Measurements from ENCODE around the gene KLHDC8A. TPM values are rescaled to one million over a fixed set of nuclear protein-coding genes. Genes with fewer than 3 reads are reported as not detected.

The KLHDC8A gene
- total and polyA plus RNA-seq, 9 of the 15 experiments (the other 6 are each of a cell fraction or from before 2014, with no cell fraction given): 0.01 to 0.54 (median 0.04) TPM; not detected in 6

- Histone ChIP-seq H3K79me2 (ENCODE audit: control insufficient read depth, insufficient read depth, low read length) (no peaks in the 10 kb centered on the region), H3K9ac (ENCODE audit: insufficient read depth in 1 of 2, low read depth in 2 of 2, low read length in 2 of 2) (no peak overlapping the region), H3K27ac (ENCODE audit: extremely low read depth, low read depth, low read length) (no peak overlapping the region), H3K4me1 (replicated peaks in 1 of 2; ENCODE audit: control insufficient read depth in 2 of 2, insufficient read depth in 2 of 2, low read length in 2 of 2) (peaks cover 14 to 24% of the 10 kb centered on the region in 2 experiments), H3K9me3 (replicated peaks; ENCODE audit: control insufficient read depth, insufficient read depth, low read depth, low read length) (no peaks in the 10 kb centered on the region), H3K4me2 (ENCODE audit: insufficient read depth, low read length) (no peak overlapping the region), H3K36me3 (ENCODE audit: control insufficient read depth, insufficient read depth, low read length) (no peaks in the 10 kb centered on the region), H3K27me3 (ENCODE audit: control insufficient read depth in 2 of 2, insufficient read depth in 2 of 2, low read length in 2 of 2) (no peaks in the 10 kb centered on the region), H3K4me3 (no peak overlapping the region), H3K9me1 (ENCODE audit: control insufficient read depth, insufficient read depth, low read length) (no peaks in the 10 kb centered on the region), H2AFZ (ENCODE audit: low read depth, low read length) (0 out of 2 replicates have a peak overlapping the region, but pooled peaks have one; percentile 21), H4K20me1 (replicated peaks; ENCODE audit: control insufficient read depth, insufficient read depth, low read length) (no peaks in the 10 kb centered on the region)
- in situ Hi-C loops (cut with MboI) (no loop called here), intact Hi-C loops (cut with micrococcal nuclease) (no loop called here)
- 64% methylated on average over 3 of the region's 3 CpGs for WGBS (ENCODE audit: insufficient coverage, low coverage, missing lambda C conversion rate)
- ChIA-PET CTCF (ENCODE audit: low intra/inter-chr PET ratio) (no interaction called here), POLR2A (interaction anchor here (0.7 kb wide), 2 partner anchors 28 to 32 kb away, joined by 3 read pairs; no protein-coding TSS in a partner anchor)
- TF ChIP-seq TAF1 (IDR thresholded peaks at IDR 0.05; ENCODE audit: control insufficient read depth, extremely low read depth, insufficient read depth, low read length, severe bottlenecking) (no peak), COPS2 (conservative IDR thresholded peaks at IDR 0.05) (no peak), ZNF174 (CRISPR knock-in tag; IDR thresholded peaks at IDR 0.05) (no peak), CREB3 (tag; conservative IDR thresholded peaks at IDR 0.05; ENCODE audit: low read depth) (no peak), TFE3 (CRISPR knock-in tag; IDR thresholded peaks at IDR 0.05) (no peak), ZNF780A (CRISPR knock-in tag; IDR thresholded peaks at IDR 0.05) (no peak), PKNOX1 (IDR thresholded peaks at IDR 0.05) (no peak), YBX1 (IDR thresholded peaks at IDR 0.05) (no peak)
- ATAC-seq: no peak
- no peak for DNase-seq (ENCODE audit: extremely low read depth in 1 of 4, low spot score in 3 of 4)
- no peak for FAIRE-seq
- no TSS peak for BruUV-seq (replicated peaks)
These were observed 69.6 kb downstream of the KLHDC8A start for GRCh38 chr1:205287076-205287475.
